KMS-11 (cell line): ENCODE measurements around the gene CLCN5.

Experiments
- H2AFZ ChIP-seq: fragments of 200-600 bp; sonication (generic); 2 replicates; pipeline ENCODE4 v1.6.1; 2016; ENCODE audit warnings: antibody characterized with exemption, mixed run types, low read depth
- H3K27ac ChIP-seq: fragments of 200-600 bp; sonication (generic); 2 replicates; pipeline ENCODE4 v1.6.1; 2016; ENCODE audit warnings: mild to moderate bottlenecking, mixed run types
- H3K27me3 ChIP-seq: fragments of 200-600 bp; sonication (generic); 2 replicates; pipeline ENCODE4 v1.6.1; 2017; ENCODE audit warnings: mild to moderate bottlenecking, low read depth, mixed run types, moderate library complexity; ENCODE audit not compliant: insufficient read depth
- H3K36me3 ChIP-seq: fragments of 200-600 bp; sonication (generic); 2 replicates; pipeline ENCODE4 v1.6.1; 2017; ENCODE audit warnings: mild to moderate bottlenecking, mixed run types; ENCODE audit not compliant: insufficient read depth
- H3K4me1 ChIP-seq: fragments of 200-600 bp; sonication (generic); 2 replicates; pipeline ENCODE4 v1.6.1; 2016; ENCODE audit warnings: mild to moderate bottlenecking, low read depth, mixed run types; ENCODE audit not compliant: poor library complexity, severe bottlenecking
- H3K4me2 ChIP-seq: fragments of 200-600 bp; sonication (generic); 2 replicates; pipeline ENCODE4 v1.7.0; 2016; ENCODE audit warnings: mild to moderate bottlenecking, mixed run types
- H3K4me3 ChIP-seq: fragments of 200-600 bp; sonication (generic); IDR thresholded peaks from 2 replicates; pipeline ENCODE4 v1.6.1; 2017; ENCODE audit warnings: low read depth, low read length, mixed read lengths; ENCODE audit not compliant: insufficient read depth
- H3K79me2 ChIP-seq: fragments of 200-600 bp; sonication (generic); 2 replicates; pipeline ENCODE4 v1.6.1; 2016; ENCODE audit warnings: low read depth, mixed run types; ENCODE audit not compliant: insufficient read depth
- H3K9ac ChIP-seq: fragments of 200-600 bp; sonication (generic); 2 replicates; pipeline ENCODE4 v1.6.1; 2016; ENCODE audit warnings: mild to moderate bottlenecking, mixed run types
- H4K20me1 ChIP-seq: fragments of 200-600 bp; sonication (generic); 2 replicates; pipeline ENCODE4 v1.6.1; 2016; ENCODE audit warnings: mild to moderate bottlenecking, mixed run types; ENCODE audit not compliant: insufficient read depth
- CTCF ChIP-seq: fragments of 200-600 bp; sonication (generic); conservative IDR thresholded peaks from 2 replicates; pipeline ENCODE4 v1.6.1; 2017; ENCODE audit warnings: low read depth, mild to moderate bottlenecking, antibody characterized with exemption, low read length, moderate library complexity, mixed read lengths

The CLCN5 gene

GRCh38 chrX:50072110-50072509 is 149.7 kb downstream of the CLCN5 start:
- no peaks in the 10 kb centered on the region for H4K20me1 ChIP-seq
- no peak overlapping the region for H2AFZ ChIP-seq
- H3K36me3 ChIP-seq, result no peaks in the 10 kb centered on the region
- H3K79me2 ChIP-seq, result no peaks in the 10 kb centered on the region
- no peak overlapping the region for H3K9ac ChIP-seq
- no peak for TF ChIP-seq CTCF
- no peak overlapping the region for H3K4me3 ChIP-seq
- H3K4me1 ChIP-seq, result no peaks in the 10 kb centered on the region
- H3K4me2 ChIP-seq, result no peak overlapping the region
- no peaks in the 10 kb centered on the region for H3K27me3 ChIP-seq
- H3K27ac ChIP-seq, result no peak overlapping the region

- Histone ChIP-seq H3K4me1 (no peaks in the 10 kb centered on the region), H3K4me3 (no peak overlapping the region), H3K9ac (no peak overlapping the region), H3K36me3 (no peaks in the 10 kb centered on the region), H3K27me3 (no peaks in the 10 kb centered on the region), H3K27ac (no peak overlapping the region), H2AFZ (no peak overlapping the region), H3K4me2 (no peak overlapping the region), H4K20me1 (no peaks in the 10 kb centered on the region), H3K79me2 (no peaks in the 10 kb centered on the region)
- no peak for TF ChIP-seq CTCF
These were observed 151.2 kb downstream of the CLCN5 start for GRCh38 chrX:50073601-50074000.

- TF ChIP-seq CTCF, result no peak
- H3K27me3 ChIP-seq, result no peaks in the 10 kb centered on the region
- no peak overlapping the region for H2AFZ ChIP-seq
- no peak overlapping the region for H3K27ac ChIP-seq
- H3K4me1 ChIP-seq, result no peaks in the 10 kb centered on the region
- H3K4me3 ChIP-seq, result no peak overlapping the region
- H4K20me1 ChIP-seq, result no peaks in the 10 kb centered on the region
- H3K36me3 ChIP-seq, result no peaks in the 10 kb centered on the region
- H3K4me2 ChIP-seq, result no peak overlapping the region
- no peaks in the 10 kb centered on the region for H3K79me2 ChIP-seq
- H3K9ac ChIP-seq, result no peak overlapping the region
These were observed 153.4 kb downstream of the CLCN5 start for GRCh38 chrX:50075630-50076339.

GRCh38 chrX:50081282-50081889 is 159.0 kb downstream of the CLCN5 start:
- Histone ChIP-seq H3K9ac (no peak overlapping the region), H3K79me2 (no peaks in the 10 kb centered on the region), H3K4me2 (no peak overlapping the region), H3K27me3 (no peaks in the 10 kb centered on the region), H4K20me1 (no peaks in the 10 kb centered on the region), H3K4me3 (no peak overlapping the region), H3K27ac (no peak overlapping the region), H2AFZ (no peak overlapping the region), H3K36me3 (no peaks in the 10 kb centered on the region), H3K4me1 (no peaks in the 10 kb centered on the region)
- no peak for TF ChIP-seq CTCF
